H1 (cell line): ENCODE results near the gene LRRC15. TPM values are rescaled to one million over a fixed set of nuclear protein-coding genes. Genes with fewer than 3 reads are reported as not detected.

Experiments
- CTCF ChIA-PET: fragments of 300-600 bp; sonication (Branson Sonifier 250); formaldehyde crosslinking; loops from one replicate; lab custom pipeline; 2021; ENCODE audit not compliant: partially characterized antibody; lab: Charles Lee
- POLR2A ChIA-PET: fragments of 300-600 bp; sonication (Branson Sonifier 250); formaldehyde crosslinking; loops from one replicate; lab custom pipeline; 2021; ENCODE audit warnings: inconsistent platforms; ENCODE audit not compliant: partially characterized antibody; lab: Charles Lee
- DNase-seq, 2 experiments: peaks; one replicate each; pipeline versions ENCODE4 v3.0.0 to v3.0.0-alpha.2; 2010 to 2022; ENCODE audit warnings: low spot score in 2 of 2, low read depth in 1 of 2, mixed read lengths in 1 of 2
- FAIRE-seq: peaks from 2 replicates; lab custom pipeline; 2011; peaks lifted over from hg19 to GRCh38; lab: Jason Lieb, UNC
- H2AFZ ChIP-seq: 2 replicates; pipeline ENCODE4 v1.8.1; 2012; ENCODE audit warnings: low read length, inconsistent platforms
- H2AK5ac ChIP-seq: 2 replicates; pipeline ENCODE4 v1.6.1; 2013; ENCODE audit warnings: low read depth, low read length
- H2BK120ac ChIP-seq: replicated peaks from 2 replicates; pipeline ENCODE3; 2013; ENCODE audit warnings: low read depth, low read length, inconsistent platforms
- H2BK12ac ChIP-seq: 2 replicates; pipeline ENCODE4 v1.6.1; 2013; ENCODE audit warnings: low read depth, low read length
- H2BK15ac ChIP-seq: 2 replicates; pipeline ENCODE4 v1.6.1; 2013; ENCODE audit warnings: low read length
- H2BK20ac ChIP-seq: 2 replicates; pipeline ENCODE4 v1.6.1; 2013; ENCODE audit warnings: low read length
- H2BK5ac ChIP-seq: 2 replicates; pipeline ENCODE4 v1.6.1; 2013; ENCODE audit warnings: low read depth, low read length
- H3K14ac ChIP-seq: 2 replicates; pipeline ENCODE4 v1.6.1; 2013; ENCODE audit warnings: inconsistent platforms; ENCODE audit not compliant: insufficient read length
- H3K18ac ChIP-seq: 2 replicates; pipeline ENCODE4 v1.6.1; 2013; ENCODE audit warnings: low read length; ENCODE audit errors: extremely low read depth
- H3K23ac ChIP-seq: 2 replicates; pipeline ENCODE4 v1.6.1; 2013; ENCODE audit warnings: inconsistent platforms; ENCODE audit not compliant: insufficient read length
- H3K23me2 ChIP-seq: 2 replicates; pipeline ENCODE4 v1.6.1; 2013; ENCODE audit warnings: low read depth, low read length
- H3K27ac ChIP-seq: 2 replicates; pipeline ENCODE4 v1.6.1; 2011; ENCODE audit warnings: low read depth, low read length, inconsistent platforms
- H3K27me3 ChIP-seq, 4 experiments: replicated peaks in 1 of 4; 1 replicate in 1 of 4; 2 replicates in 3 of 4; pipeline versions ENCODE4 v1.6.1 to v1.8.1; 2011 to 2013; ENCODE audit warnings: low read length in 3 of 4, mild to moderate bottlenecking in 3 of 4, inconsistent platforms in 2 of 4, mixed read lengths in 2 of 4, moderate library complexity in 1 of 4; ENCODE audit not compliant: control insufficient read depth in 3 of 4, insufficient read depth in 3 of 4; ENCODE audit errors: extremely low read depth in 1 of 4
- H3K36me3 ChIP-seq, 4 experiments: 2 replicates each; pipeline versions ENCODE4 v1.6.1 to v1.8.1; 2011 to 2013; ENCODE audit warnings: mild to moderate bottlenecking in 4 of 4, low read length in 3 of 4, moderate library complexity in 2 of 4, control low read depth in 1 of 4, inconsistent platforms in 1 of 4; ENCODE audit not compliant: insufficient read depth in 4 of 4, control insufficient read depth in 2 of 4
- H3K4ac ChIP-seq: replicated peaks from 2 replicates; pipeline ENCODE3; 2013; ENCODE audit warnings: low read length, low read depth, mixed read lengths, inconsistent platforms; ENCODE audit not compliant: insufficient read length
- H3K4me1 ChIP-seq, 4 experiments: replicated peaks in 1 of 4; 1 replicate in 1 of 4; 2 replicates in 3 of 4; pipeline versions ENCODE4 v1.6.1 to v1.8.1; 2011 to 2013; ENCODE audit warnings: low read length in 3 of 4, inconsistent platforms in 2 of 4, mixed read lengths in 1 of 4; ENCODE audit not compliant: insufficient read depth in 4 of 4, control insufficient read depth in 3 of 4
- H3K4me2 ChIP-seq, 2 experiments: 2 replicates each; pipeline versions ENCODE4 v1.6.1 to v1.8.1; 2011 to 2013; ENCODE audit warnings: low read depth in 2 of 2, low read length in 2 of 2, control low read depth in 1 of 2, inconsistent platforms in 1 of 2, mild to moderate bottlenecking in 1 of 2; ENCODE audit not compliant: insufficient read depth in 1 of 2
- H3K4me3 ChIP-seq, 4 experiments: fragments of 200-600, 300-600 bp in 1 of 4; sonication (generic), shearing (Covaris generic), sonication (Bioruptor Twin) in 1 of 4; 2 replicates each; pipeline versions ENCODE4 v1.5.1 to v1.8.1; 2011 to 2016; ENCODE audit warnings: low read length in 4 of 4, low read depth in 3 of 4, control low read depth in 2 of 4, inconsistent platforms in 2 of 4, mild to moderate bottlenecking in 2 of 4, mixed read lengths in 1 of 4, moderate library complexity in 1 of 4; ENCODE audit not compliant: insufficient read depth in 2 of 4; ENCODE audit errors: extremely low read depth in 1 of 4
- H3K56ac ChIP-seq: replicated peaks from 2 replicates; pipeline ENCODE3; 2013; ENCODE audit warnings: low read depth, mild to moderate bottlenecking, mixed read lengths, low read length, inconsistent platforms; ENCODE audit not compliant: insufficient read length
- H3K79me1 ChIP-seq: 2 replicates; pipeline ENCODE4 v1.6.1; 2013; ENCODE audit warnings: low read depth, low read length, control low read depth
- H3K79me2 ChIP-seq, 2 experiments: 2 replicates each; pipeline versions ENCODE4 v1.6.1 to v1.8.1; 2012 to 2013; ENCODE audit warnings: low read length in 2 of 2, mild to moderate bottlenecking in 2 of 2, inconsistent platforms in 1 of 2; ENCODE audit not compliant: insufficient read depth in 2 of 2, control insufficient read depth in 1 of 2
- H3K9ac ChIP-seq, 4 experiments: replicated peaks in 1 of 4; 1 replicate in 1 of 4; 2 replicates in 3 of 4; pipeline versions ENCODE4 v1.6.1 to v1.8.1; 2011 to 2013; ENCODE audit warnings: low read depth in 3 of 4, low read length in 3 of 4, control low read depth in 2 of 4, mild to moderate bottlenecking in 2 of 4, moderate library complexity in 2 of 4, inconsistent platforms in 1 of 4; ENCODE audit errors: extremely low read depth in 1 of 4
- H3K9me3 ChIP-seq, 2 experiments: 2 replicates each; pipeline versions ENCODE4 v1.6.1 to v1.8.1; 2012 to 2013; ENCODE audit warnings: mild to moderate bottlenecking in 2 of 2, moderate library complexity in 2 of 2, control low read depth in 1 of 2, inconsistent platforms in 1 of 2, low read depth in 1 of 2, low read length in 1 of 2, mixed read lengths in 1 of 2; ENCODE audit not compliant: insufficient read depth in 2 of 2
- H4K20me1 ChIP-seq, 2 experiments: replicated peaks in 1 of 2; 2 replicates each; pipeline versions ENCODE3 to v1.8.1; 2011 to 2013; ENCODE audit warnings: inconsistent platforms in 2 of 2, low read length in 2 of 2, mild to moderate bottlenecking in 1 of 2; ENCODE audit not compliant: insufficient read depth in 2 of 2, control insufficient read depth in 1 of 2
- H4K5ac ChIP-seq: 2 replicates; pipeline ENCODE4 v1.6.1; 2013; ENCODE audit warnings: low read length, low read depth, mixed read lengths, inconsistent platforms; ENCODE audit not compliant: insufficient read length
- H4K8ac ChIP-seq: 2 replicates; pipeline ENCODE4 v1.8.0; 2013; ENCODE audit warnings: mild to moderate bottlenecking, moderate library complexity, low read length, inconsistent platforms; ENCODE audit not compliant: insufficient read depth; ENCODE audit errors: extremely low read depth
- H4K91ac ChIP-seq: replicated peaks from 2 replicates; pipeline ENCODE3; 2013; ENCODE audit warnings: low read length, mixed read lengths, inconsistent platforms; ENCODE audit not compliant: insufficient read length
- CEBPB ChIP-seq: IDR thresholded peaks from 2 replicates; pipeline ENCODE4 v1.6.1; 2012; ENCODE audit warnings: low read depth, low read length
- FOSL1 ChIP-seq: IDR thresholded peaks from 2 replicates; pipeline ENCODE4 v1.6.1; 2011; ENCODE audit warnings: mild to moderate bottlenecking, low read depth, low read length, moderate library complexity; ENCODE audit not compliant: insufficient read depth
- GTF2F1 ChIP-seq: IDR thresholded peaks from 2 replicates; pipeline ENCODE4 v1.6.1; 2012; ENCODE audit warnings: low read depth, low read length, improper control_type of control experiment, borderline replicate concordance
- HDAC2 ChIP-seq, 2 experiments: fragments of 300-600 bp in 1 of 2; sonication (generic) in 1 of 2; IDR thresholded peaks; 2 replicates each; pipeline ENCODE4 v1.6.1; 2011 to 2012; ENCODE audit warnings: low read depth in 2 of 2, low read length in 2 of 2, mild to moderate bottlenecking in 2 of 2, moderate library complexity in 2 of 2, borderline replicate concordance in 1 of 2, inconsistent platforms in 1 of 2
- HDAC6 ChIP-seq: IDR thresholded peaks from one replicate; pipeline ENCODE4 v1.7.1; 2012; ENCODE audit warnings: low read depth, mild to moderate bottlenecking, inconsistent platforms, low read length, moderate library complexity
- JUN ChIP-seq: IDR thresholded peaks from 2 replicates; pipeline ENCODE4 v1.6.1; 2011; ENCODE audit warnings: low read depth, mild to moderate bottlenecking, improper control_type of control experiment, low read length
- PHF8 ChIP-seq: fragments of 200-600 bp; sonication (generic); conservative IDR thresholded peaks from 2 replicates; pipeline ENCODE4 v1.7.1; 2012; ENCODE audit warnings: low read depth, mild to moderate bottlenecking, inconsistent platforms, low read length, moderate library complexity
- RBBP5 ChIP-seq: IDR thresholded peaks from 2 replicates; pipeline ENCODE4 v1.7.1; 2012; ENCODE audit warnings: low read depth, mild to moderate bottlenecking, inconsistent platforms, low read length, moderate library complexity, borderline replicate concordance
- SAP30 ChIP-seq: fragments of 300-600 bp; sonication (generic); IDR thresholded peaks from 2 replicates; pipeline ENCODE4 v1.7.1; 2012; ENCODE audit warnings: low read length, moderate library complexity, mild to moderate bottlenecking, inconsistent platforms; ENCODE audit not compliant: insufficient read depth, insufficient replicate concordance
- SRF ChIP-seq: IDR thresholded peaks from 2 replicates; pipeline ENCODE4 v1.6.1; 2011; ENCODE audit warnings: mild to moderate bottlenecking, low read depth, low read length, moderate library complexity
- ZNF274 ChIP-seq: IDR thresholded peaks from 2 replicates; pipeline ENCODE4 v1.7.0; 2012; ENCODE audit warnings: low read length, borderline replicate concordance; ENCODE audit errors: extremely low read depth
- WGBS, 2 experiments: shearing (Covaris generic) in 1 of 2; methylation state at CpG; one replicate each; pipeline versions ENCODE4 v1.1.6 to v1.1.7; 2013 to 2015; ENCODE audit warnings: low lambda C conversion rate in 2 of 2, mixed read lengths in 2 of 2, inconsistent platforms in 1 of 2, low coverage in 1 of 2, missing lambda C conversion rate in 1 of 2; ENCODE audit not compliant: insufficient replicate concordance in 2 of 2, insufficient coverage in 1 of 2, insufficient read length in 1 of 2; ENCODE audit errors: extremely low coverage in 1 of 2, missing lambda C conversion rate in 1 of 2; 5-methylcytosine and 5-hydroxymethylcytosine counted together
- polyA plus RNA-seq, 7 experiments: library from polyadenylated mRNA; depleted of rRNA in 3 of 7; stranded (reverse) in 5 of 7; unstranded in 2 of 7; fragments of >200 nt in 5 of 7; fragments of 200-250 nt in 2 of 7; gene quantifications; 1 replicate in 5 of 7; 2 replicates in 1 of 7; 4 replicates in 1 of 7; pipeline versions ENCODE4 v1.2.1 to v1.2.3, GENCODE V29; 2011 to 2013; ENCODE audit warnings: missing spikeins in 2 of 7, mixed read lengths in 2 of 7
- total RNA-seq: library from RNA; stranded (reverse); fragmentation: NEBNext Ultra II Directional; extraction: Animal tissue kit (Norgen Biotek cat#: 25700); gene quantifications from 2 replicates; pipeline ENCODE4 v1.2.1, GENCODE V29; 2021
- TF ChIP-seq, protein P1 (sequence below): IDR thresholded peaks from 2 replicates; pipeline ENCODE4 v1.6.1; 2011; ENCODE audit warnings: low read depth, mild to moderate bottlenecking, low read length; ENCODE audit not compliant: insufficient read depth

LRRC15 gene
- total and polyA plus RNA-seq, 2 of the 8 experiments (the other 6 are each of a cell fraction or from before 2014, with no cell fraction given), result 0.15 to 0.37 TPM

DNA sequence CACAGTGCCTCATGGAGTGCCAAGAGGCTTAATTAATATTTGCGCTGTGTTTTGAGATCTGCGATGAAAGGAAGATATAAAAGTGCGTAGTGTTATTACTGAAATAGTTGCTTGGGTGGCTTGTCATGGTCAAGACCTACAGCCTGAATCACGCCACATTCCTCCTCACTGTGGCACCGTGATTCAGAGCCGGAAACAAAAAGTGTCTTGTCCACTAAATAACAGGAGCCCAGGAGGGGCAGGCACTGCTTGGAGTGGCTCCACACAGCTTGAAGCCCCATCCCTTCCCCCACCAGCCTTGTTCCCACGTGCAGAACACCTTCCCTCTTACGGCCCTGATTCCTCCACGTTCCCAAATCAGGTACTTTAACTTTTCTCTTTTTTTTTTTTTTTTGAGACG, 1.2 kb upstream of the LRRC15 start:
- ChIA-PET POLR2A (interaction anchor here (1.7 to 2.5 kb wide), 2 partner anchors 12 to 15 kb away, joined by 3 to 8 read pairs; no protein-coding TSS in a partner anchor), CTCF (interaction anchor here (0.7 to 18.9 kb wide), 4 partner anchors 16 to 403 kb away, joined by 3 to 344 read pairs (median 6); no protein-coding TSS in a partner anchor)
- no peaks in the 10 kb centered on the region for H3K79me1 ChIP-seq
- H3K9me3 ChIP-seq, result no peaks in the 10 kb centered on the region
- no peak overlapping the region; the same call in 1 of the 2 replicates for H3K18ac ChIP-seq
- no peak overlapping the region for H4K8ac ChIP-seq
- H3K4me1 ChIP-seq, result peaks cover 2 to 24% (median 12%) of the 10 kb centered on the region in 4 experiments
- no peak overlapping the region for H3K14ac ChIP-seq
- no peak for DNase-seq
- H2AK5ac ChIP-seq, result 0 out of 2 replicates have a peak overlapping the region, but pooled peaks have one; percentile 17
- no peak for FAIRE-seq
- H3K23me2 ChIP-seq, result peaks cover 2% of the 10 kb centered on the region; the same call in 1 of the 2 replicates
- no peak overlapping the region for H3K4me2 ChIP-seq
- no peak overlapping the region for H4K5ac ChIP-seq
- H2BK5ac ChIP-seq, result no peak overlapping the region
- peak overlapping the region; percentile 92; the same call in 1 of the 2 replicates for H2BK15ac ChIP-seq
- no peak overlapping the region for H3K27ac ChIP-seq
- H3K36me3 ChIP-seq, result no peaks in the 10 kb centered on the region
- no peaks in the 10 kb centered on the region for H3K79me2 ChIP-seq
- no peaks in the 10 kb centered on the region for H4K20me1 ChIP-seq
- 0 out of 2 replicates have a peak overlapping the region, but pooled peaks have one; percentile 43 for H2BK12ac ChIP-seq
- H2BK120ac ChIP-seq, result no peak overlapping the region
- H2BK20ac ChIP-seq, result 0 out of 2 replicates have a peak overlapping the region, but pooled peaks have one; percentile 61
- peaks cover 0 to 10% (median 2%) of the 10 kb centered on the region in 4 experiments; a peak in 3 of 7 replicates for H3K27me3 ChIP-seq
- H3K56ac ChIP-seq, result no peak overlapping the region
- H3K9ac ChIP-seq, result no peak overlapping the region; a peak in 1 of 7 replicates
- H2AFZ ChIP-seq, result no peak overlapping the region
- no peak overlapping the region for H4K91ac ChIP-seq
- H3K23ac ChIP-seq, result no peak overlapping the region
- H3K4me3 ChIP-seq, result no peak overlapping the region
- no peak overlapping the region for H3K4ac ChIP-seq
- 82 to 100% methylated on average over 3 to 7 of the region's 10 CpGs for WGBS, 2 experiments
- TF ChIP-seq GTF2F1 (no peak), ZNF274 (no peak), SRF (no peak), PHF8 (no peak), SAP30 (no peak), CEBPB (no peak), HDAC6 (no peak), FOSL1 (no peak), RBBP5 (no peak), JUN (no peak), HDAC2 (IDR thresholded peaks at IDR 0.05; ENCODE audit: borderline replicate concordance in 1 of 2, low read depth in 2 of 2, low read length in 2 of 2) (no peak)
- TF ChIP-seq, protein P1, sequence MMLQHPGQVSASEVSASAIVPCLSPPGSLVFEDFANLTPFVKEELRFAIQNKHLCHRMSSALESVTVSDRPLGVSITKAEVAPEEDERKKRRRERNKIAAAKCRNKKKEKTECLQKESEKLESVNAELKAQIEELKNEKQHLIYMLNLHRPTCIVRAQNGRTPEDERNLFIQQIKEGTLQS, result no peak
